ENCODE data around the gene APAF1.

APAF1 gene

GRCh38 chr12:98645572-98646067, 530 bp downstream of the APAF1 start:
- Mint-ChIP-seq H3K9me3 (no peaks in the 10 kb centered on the region), H3K27ac (peak overlapping the region; percentile 97), H3K4me3 (peak overlapping the region; percentile 95), H3K27me3 (no peaks in the 10 kb centered on the region), H3K4me1 (peaks cover 20% of the 10 kb centered on the region), H3K36me3 (peaks cover 10% of the 10 kb centered on the region)
- no peak for ATAC-seq

- Mint-ChIP-seq H3K4me1 (peaks cover 20% of the 10 kb centered on the region), H3K9me3 (no peaks in the 10 kb centered on the region), H3K27ac (peak overlapping the region; percentile 97), H3K4me3 (peak overlapping the region; percentile 95), H3K36me3 (peaks cover 16% of the 10 kb centered on the region), H3K27me3 (no peaks in the 10 kb centered on the region)
- no peak for ATAC-seq
Observed at GRCh38 chr12:98646294-98647090, 1.4 kb downstream of the APAF1 start.

- H3K27me3 Mint-ChIP-seq: no peaks in the 10 kb centered on the region
- H3K4me3 Mint-ChIP-seq: no peak overlapping the region
- H3K27ac Mint-ChIP-seq: no peak overlapping the region
- no peak for ATAC-seq
- H3K9me3 Mint-ChIP-seq: no peaks in the 10 kb centered on the region
- H3K36me3 Mint-ChIP-seq: peaks cover 16% of the 10 kb centered on the region
- H3K4me1 Mint-ChIP-seq: peaks cover 17% of the 10 kb centered on the region
Observed at GRCh38 chr12:98651328-98651727, 6.2 kb downstream of the APAF1 start.

GRCh38 chr12:98653866-98654493, 8.9 kb downstream of the APAF1 start:
- Mint-ChIP-seq H3K4me1 (peaks cover 14% of the 10 kb centered on the region), H3K27ac (no peak overlapping the region), H3K9me3 (no peaks in the 10 kb centered on the region), H3K27me3 (no peaks in the 10 kb centered on the region), H3K36me3 (peaks cover 26% of the 10 kb centered on the region), H3K4me3 (no peak overlapping the region)
- ATAC-seq: no peak

- Mint-ChIP-seq H3K36me3 (peaks cover 27% of the 10 kb centered on the region), H3K27ac (peak overlapping the region; percentile 10), H3K4me3 (no peak overlapping the region), H3K4me1 (peaks cover 9% of the 10 kb centered on the region), H3K9me3 (no peaks in the 10 kb centered on the region), H3K27me3 (no peaks in the 10 kb centered on the region)
- ATAC-seq: no peak
Observed at GRCh38 chr12:98656289-98657101, 11.4 kb downstream of the APAF1 start.

- peaks cover 9% of the 10 kb centered on the region for H3K4me1 Mint-ChIP-seq
- ATAC-seq: no peak
- H3K4me3 Mint-ChIP-seq: no peak overlapping the region
- no peaks in the 10 kb centered on the region for H3K27me3 Mint-ChIP-seq
- peaks cover 34% of the 10 kb centered on the region for H3K36me3 Mint-ChIP-seq
- H3K9me3 Mint-ChIP-seq: no peaks in the 10 kb centered on the region
- no peak overlapping the region for H3K27ac Mint-ChIP-seq
Observed at GRCh38 chr12:98660521-98660920, 15.4 kb downstream of the APAF1 start.

GRCh38 chr12:98669751-98670150, 24.7 kb downstream of the APAF1 start:
- ATAC-seq: no peak
- H3K4me3 Mint-ChIP-seq: no peak overlapping the region
- H3K4me1 Mint-ChIP-seq: peaks cover 6% of the 10 kb centered on the region
- H3K27ac Mint-ChIP-seq: no peak overlapping the region
- no peaks in the 10 kb centered on the region for H3K9me3 Mint-ChIP-seq
- no peaks in the 10 kb centered on the region for H3K27me3 Mint-ChIP-seq
- peaks cover 58% of the 10 kb centered on the region for H3K36me3 Mint-ChIP-seq

- Mint-ChIP-seq H3K27ac (no peak overlapping the region), H3K4me3 (no peak overlapping the region), H3K27me3 (no peaks in the 10 kb centered on the region), H3K9me3 (no peaks in the 10 kb centered on the region), H3K36me3 (peaks cover 50% of the 10 kb centered on the region), H3K4me1 (peaks cover 6% of the 10 kb centered on the region)
- no peak for ATAC-seq
Observed at GRCh38 chr12:98671459-98671858, 26.4 kb downstream of the APAF1 start.

- no peaks in the 10 kb centered on the region for H3K4me1 Mint-ChIP-seq
- H3K4me3 Mint-ChIP-seq: no peak overlapping the region
- H3K9me3 Mint-ChIP-seq: no peaks in the 10 kb centered on the region
- no peak for ATAC-seq
- no peak overlapping the region for H3K27ac Mint-ChIP-seq
- H3K36me3 Mint-ChIP-seq: peaks cover 17% of the 10 kb centered on the region
- no peaks in the 10 kb centered on the region for H3K27me3 Mint-ChIP-seq
Observed at GRCh38 chr12:98674841-98675240, 29.8 kb downstream of the APAF1 start.

- no peaks in the 10 kb centered on the region for H3K9me3 Mint-ChIP-seq
- H3K27me3 Mint-ChIP-seq: no peaks in the 10 kb centered on the region
- no peak overlapping the region for H3K27ac Mint-ChIP-seq
- peaks cover 20% of the 10 kb centered on the region for H3K36me3 Mint-ChIP-seq
- no peak for ATAC-seq
- no peak overlapping the region for H3K4me3 Mint-ChIP-seq
- H3K4me1 Mint-ChIP-seq: no peaks in the 10 kb centered on the region
Observed at GRCh38 chr12:98678236-98678945, 33.3 kb downstream of the APAF1 start.

- H3K36me3 Mint-ChIP-seq: peaks cover 25% of the 10 kb centered on the region
- no peak overlapping the region for H3K4me3 Mint-ChIP-seq
- ATAC-seq: no peak
- no peaks in the 10 kb centered on the region for H3K27me3 Mint-ChIP-seq
- no peak overlapping the region for H3K27ac Mint-ChIP-seq
- H3K9me3 Mint-ChIP-seq: no peaks in the 10 kb centered on the region
- no peaks in the 10 kb centered on the region for H3K4me1 Mint-ChIP-seq
Observed at GRCh38 chr12:98678946-98679610, 34.0 kb downstream of the APAF1 start.

GRCh38 chr12:98679611-98680005, 34.5 kb downstream of the APAF1 start:
- no peak for ATAC-seq
- Mint-ChIP-seq H3K36me3 (peaks cover 26% of the 10 kb centered on the region), H3K4me1 (no peaks in the 10 kb centered on the region), H3K27me3 (no peaks in the 10 kb centered on the region), H3K4me3 (no peak overlapping the region), H3K27ac (no peak overlapping the region), H3K9me3 (no peaks in the 10 kb centered on the region)

GRCh38 chr12:98684199-98684598, 39.1 kb downstream of the APAF1 start:
- no peak overlapping the region for H3K4me3 Mint-ChIP-seq
- H3K27me3 Mint-ChIP-seq: no peaks in the 10 kb centered on the region
- peaks cover 46% of the 10 kb centered on the region for H3K36me3 Mint-ChIP-seq
- no peaks in the 10 kb centered on the region for H3K9me3 Mint-ChIP-seq
- ATAC-seq: no peak
- no peaks in the 10 kb centered on the region for H3K4me1 Mint-ChIP-seq
- no peak overlapping the region for H3K27ac Mint-ChIP-seq

GRCh38 chr12:98686603-98687002, 41.5 kb downstream of the APAF1 start:
- Mint-ChIP-seq H3K36me3 (peaks cover 60% of the 10 kb centered on the region), H3K9me3 (no peaks in the 10 kb centered on the region), H3K4me1 (peaks cover 6% of the 10 kb centered on the region), H3K4me3 (no peak overlapping the region), H3K27me3 (no peaks in the 10 kb centered on the region), H3K27ac (no peak overlapping the region)
- ATAC-seq: no peak
